Stimulated activated CD4-positive, alpha-beta T cell treated with anti-CD3 and anti-CD28 coated beads, TNF-alpha, amount 100 ng/mL, for 48 hours (primary cell): ENCODE measurements around the gene FAM3B.

Experiments
- DNase-seq, 3 donors: peaks; one replicate each; pipeline ENCODE4 v3.0.0-alpha.2; 2020; ENCODE audit warnings: low read depth in 3 of 3

Gene FAM3B

DNA sequence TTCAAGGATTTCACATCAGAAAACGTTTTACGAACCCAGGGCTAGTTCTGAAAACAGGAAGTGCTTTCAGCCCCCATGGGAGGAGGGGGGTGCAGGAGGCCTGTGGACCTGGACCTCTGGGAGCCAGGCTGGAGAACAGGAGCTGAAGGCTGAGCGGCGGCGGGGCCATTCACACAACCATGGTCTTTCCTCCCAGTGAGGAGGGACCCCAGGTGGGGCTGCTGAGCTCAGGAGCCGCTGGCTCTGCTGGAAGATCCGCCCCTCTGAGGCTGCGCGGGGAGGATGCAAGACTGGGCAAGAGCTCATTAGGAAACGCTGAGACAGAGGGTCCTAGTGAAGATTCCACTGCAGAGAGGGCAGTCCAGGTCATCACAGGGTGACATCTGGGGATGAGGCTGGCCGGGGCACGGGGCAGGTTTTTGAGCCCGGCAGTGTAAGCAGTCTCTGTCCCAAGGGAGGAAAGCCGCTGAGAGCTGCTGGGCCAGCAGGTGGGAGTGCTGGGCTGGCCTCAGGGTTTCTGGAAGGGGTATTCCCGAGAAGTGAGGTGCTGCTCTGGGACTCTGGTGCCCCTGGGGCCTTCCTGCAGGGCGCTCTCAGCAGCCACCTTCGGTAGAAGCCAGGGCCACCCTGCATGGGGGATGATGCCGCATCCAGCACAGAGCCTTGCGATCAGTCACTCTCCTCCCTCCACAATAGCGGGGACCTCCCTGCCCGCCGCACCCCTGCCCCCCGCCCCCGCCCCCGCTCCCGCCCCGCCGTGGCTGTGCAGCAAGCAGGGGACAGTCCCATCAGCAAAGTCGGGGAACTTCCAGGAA is 52.7 kb downstream of the FAM3B start:
- DNase-seq = peak in 1 of 3 donors; percentile 21

GRCh38 chr21:41369920-41370839 is 53.6 kb downstream of the FAM3B start:
- peak in 1 of 3 donors; percentile 33 for DNase-seq

GRCh38 chr21:41370840-41371684 is 54.5 kb downstream of the FAM3B start:
- DNase-seq = no peak

DNA sequence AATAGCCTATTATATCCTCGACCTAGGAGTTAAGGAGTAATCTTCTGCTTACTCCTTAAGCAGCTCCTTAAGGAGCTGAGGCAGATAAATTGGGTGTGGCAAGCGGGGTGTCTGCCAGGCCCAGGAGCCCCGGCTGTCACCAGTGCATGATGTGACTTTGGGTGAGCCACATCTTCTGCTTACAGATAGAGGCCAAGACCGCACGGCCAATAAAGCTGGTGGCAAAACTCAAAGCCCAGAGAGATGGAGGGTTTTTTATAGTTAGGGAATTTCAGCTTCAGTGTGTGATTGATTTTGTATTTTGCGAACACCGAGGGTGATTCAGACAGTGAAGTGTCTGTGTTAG is 55.1 kb downstream of the FAM3B start:
- DNase-seq = no peak

- DNase-seq = no peak
Measured at GRCh38 chr21:41373253-41373652, 56.7 kb downstream of the FAM3B start.

GRCh38 chr21:41373763-41374162 is 57.2 kb downstream of the FAM3B start:
- DNase-seq = no peak

- no peak for DNase-seq
Measured at GRCh38 chr21:41374177-41374712, 57.6 kb downstream of the FAM3B start.

DNA sequence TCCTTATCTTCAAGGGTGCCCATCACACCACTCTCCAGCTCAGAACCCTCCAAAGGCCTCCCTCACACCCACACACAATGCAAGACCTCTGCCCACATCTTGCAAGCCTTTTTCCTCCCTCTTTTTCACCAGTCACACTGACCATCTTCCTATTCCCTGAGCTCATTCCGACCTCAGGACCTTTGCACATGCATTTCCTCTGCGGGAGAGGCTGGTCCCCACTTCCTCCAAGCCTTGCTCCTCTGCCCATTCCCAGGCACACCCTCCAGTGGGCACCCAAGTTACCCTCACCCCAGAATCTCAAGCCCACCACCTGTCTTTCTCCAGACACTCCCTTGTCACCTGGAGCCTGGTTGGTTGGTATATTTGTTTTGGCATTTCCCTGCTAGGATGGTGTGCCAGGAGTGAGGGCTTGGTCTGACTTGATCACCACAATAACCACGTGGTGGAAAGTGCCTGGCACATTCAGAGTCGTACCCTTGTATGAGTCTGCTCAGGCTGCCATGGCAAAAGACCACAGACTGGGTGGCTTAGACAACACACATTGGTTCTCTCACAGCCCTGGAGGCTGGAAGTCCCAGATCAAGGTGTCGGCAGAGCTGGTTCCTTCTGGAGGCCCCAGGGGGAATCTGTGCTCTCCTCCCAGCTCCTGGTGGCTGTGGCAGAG is 58.4 kb downstream of the FAM3B start:
- DNase-seq = no peak

GRCh38 chr21:41375875-41376274 is 59.3 kb downstream of the FAM3B start:
- no peak for DNase-seq

GRCh38 chr21:41377715-41378114 is 61.1 kb downstream of the FAM3B start:
- no peak for DNase-seq

DNA sequence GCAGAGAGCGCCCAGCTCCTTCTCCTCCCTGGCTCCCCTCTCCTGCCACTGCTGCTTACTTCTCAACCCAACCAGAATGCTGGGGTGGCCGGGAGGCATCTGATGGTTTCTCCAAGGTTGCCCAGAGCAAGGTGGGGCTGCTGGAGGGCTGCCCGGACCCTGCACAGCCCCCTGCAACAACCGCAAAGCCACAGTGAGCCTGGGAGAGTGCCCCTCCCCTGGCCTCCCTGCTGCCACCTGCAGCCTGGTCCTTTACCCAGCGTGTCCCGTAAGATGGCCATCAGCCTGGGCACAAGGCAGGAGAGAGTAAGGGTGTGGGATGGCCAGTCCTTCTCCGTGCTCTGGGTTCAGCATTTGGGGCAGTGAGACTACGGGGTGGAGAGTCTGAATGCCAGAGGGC is 62.2 kb downstream of the FAM3B start:
- no peak for DNase-seq

DNA sequence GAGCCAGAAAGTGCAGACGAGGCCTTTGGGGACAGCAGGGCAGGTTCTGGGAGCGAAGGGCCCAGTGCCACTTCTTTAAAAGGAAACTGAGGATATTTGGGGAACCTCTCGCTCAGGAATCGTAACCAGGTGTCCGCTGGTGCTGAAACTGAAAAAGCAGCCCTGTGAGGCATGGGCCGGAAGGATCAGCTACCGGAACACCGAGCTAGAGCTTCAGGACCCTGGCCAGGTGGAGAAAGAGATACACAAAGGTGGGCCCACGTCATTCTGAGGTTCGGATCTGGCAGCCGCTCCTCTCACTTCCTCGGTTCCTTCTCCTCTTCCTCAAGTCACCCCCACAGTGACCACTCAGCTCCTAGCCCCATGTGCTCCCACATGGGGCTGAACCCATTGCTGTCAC is 63.3 kb downstream of the FAM3B start:
- no peak for DNase-seq

DNA sequence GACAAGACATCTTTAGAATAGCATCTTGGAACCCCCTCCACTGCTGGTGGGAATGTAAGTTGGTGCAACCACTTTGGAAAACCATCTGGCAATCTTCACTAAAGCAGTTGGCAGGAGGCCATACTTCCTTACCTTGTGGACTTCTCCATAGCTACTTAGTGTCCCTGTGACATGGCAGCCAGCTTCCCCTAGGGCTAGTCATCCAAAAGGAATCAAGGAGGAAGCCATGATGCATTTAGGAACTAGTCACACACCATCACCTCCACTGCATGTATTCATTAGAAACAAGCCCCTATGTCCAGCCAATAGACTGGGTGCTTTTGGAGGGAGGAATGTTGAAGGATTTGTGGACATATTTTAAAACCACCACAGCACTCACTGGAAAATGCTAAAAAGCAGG is 65.1 kb downstream of the FAM3B start:
- no peak for DNase-seq

GRCh38 chr21:41387042-41387819 is 70.6 kb downstream of the FAM3B start:
- DNase-seq = no peak

DNA sequence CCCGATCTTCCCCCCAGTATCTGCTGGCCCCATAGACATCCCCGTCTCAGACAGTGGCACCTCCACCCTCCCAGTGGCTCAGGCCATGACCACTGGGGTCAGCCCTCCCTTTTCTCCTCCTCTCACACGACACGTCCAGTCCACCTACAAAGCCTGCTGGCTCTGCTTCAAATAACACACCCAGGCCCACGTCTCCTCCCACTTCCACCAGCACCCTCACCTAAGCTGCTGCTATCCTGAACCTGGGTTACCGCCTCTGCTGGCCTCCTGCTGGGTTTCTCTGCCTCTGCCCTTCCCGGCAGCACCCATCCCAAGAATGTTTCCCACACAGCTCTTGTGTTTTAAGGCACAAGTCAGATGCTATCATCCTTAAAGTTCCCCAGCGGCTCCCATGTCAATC is 71.2 kb downstream of the FAM3B start:
- no peak for DNase-seq

GRCh38 chr21:41388259-41388658 is 71.7 kb downstream of the FAM3B start:
- DNase-seq = no peak

DNA sequence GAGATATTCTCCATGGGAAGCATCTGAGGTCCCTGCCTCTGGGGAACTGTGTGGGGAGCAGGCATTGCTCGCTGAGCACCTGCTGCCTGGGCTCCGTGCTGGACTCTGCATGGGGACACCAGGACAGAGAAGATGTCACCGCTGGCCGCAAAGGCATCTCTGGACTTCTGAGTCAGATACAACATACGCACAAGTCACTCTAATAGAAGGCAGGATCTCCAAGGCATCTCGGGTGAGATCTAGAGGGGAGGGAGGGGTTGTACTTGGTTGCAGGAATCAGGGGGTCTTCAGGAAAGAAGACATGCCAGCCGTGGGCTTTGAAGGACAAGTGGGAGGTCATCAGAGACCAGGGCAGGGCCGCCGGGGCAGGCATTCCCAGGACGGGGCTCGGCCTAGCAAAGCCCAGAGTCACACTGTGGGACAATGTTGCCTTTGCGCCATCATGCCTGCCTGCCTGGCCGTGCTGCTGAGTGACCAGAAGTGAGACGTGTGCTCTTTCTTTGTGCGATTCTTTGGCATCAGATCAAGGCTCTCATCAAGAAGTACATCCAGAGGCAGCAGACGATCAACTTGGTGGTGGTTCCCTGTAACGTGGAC is 73.5 kb downstream of the FAM3B start:
- DNase-seq = no peak

- DNase-seq = no peak
Measured at GRCh38 chr21:41393876-41394465, 77.4 kb downstream of the FAM3B start.

DNA sequence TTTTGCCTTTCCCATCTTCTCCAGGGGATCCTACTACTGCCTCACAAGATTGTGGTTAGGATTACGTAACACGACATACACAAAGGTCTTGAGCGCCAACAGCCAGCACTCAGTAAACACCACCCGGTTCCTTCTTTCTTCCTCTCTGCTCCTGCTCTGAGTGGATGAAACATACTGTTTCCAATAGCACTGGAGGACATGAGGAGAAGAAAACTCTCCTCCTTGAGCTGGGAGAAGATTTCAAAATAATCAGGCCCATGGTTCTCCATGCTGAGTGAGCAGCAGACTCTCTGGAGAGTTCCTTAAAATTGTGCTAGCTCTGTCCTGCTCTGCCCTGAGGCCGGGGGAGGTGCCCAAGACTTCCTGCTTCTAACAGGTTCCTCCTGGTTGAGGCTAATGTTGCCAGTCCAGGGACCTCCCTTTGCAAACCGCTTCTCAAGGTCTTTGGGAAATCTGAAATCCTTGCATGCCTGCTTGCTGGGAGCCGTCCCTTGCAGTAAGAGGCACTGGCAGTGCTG is 80.0 kb downstream of the FAM3B start:
- no peak for DNase-seq
